Right lung (tissue), 5 donors: ENCODE measurements around the gene FCN1. TPM values are rescaled to one million over a fixed set of nuclear protein-coding genes. Genes with fewer than 3 reads are reported as not detected.

Experiments used
- DNase-seq, 2 donors: peaks; one replicate each; pipeline ENCODE4 v3.0.0-alpha.2; 2013
- polyA plus RNA-seq, 5 donors: library from polyadenylated mRNA; unstranded; fragments of 120-200 nt; gene quantifications; one replicate each; pipeline versions ENCODE4 v1.2.1 to v1.2.3, GENCODE V29; 2013; ENCODE audit warnings: inconsistent platforms in 1 of 5, low replicate concordance in 1 of 5; ENCODE audit not compliant: insufficient read length in 5 of 5, insufficient read depth in 1 of 5

FCN1 gene
- polyA plus RNA-seq, 5 donors = 2.8 to 6.7 (median 5.5) TPM

- DNase-seq = no peak
Observed at GRCh38 chr9:134894136-134894860, 23.4 kb downstream of the FCN1 start.

- no peak for DNase-seq
Observed at GRCh38 chr9:134892820-134893420, 24.8 kb downstream of the FCN1 start.

GRCh38 chr9:134892221-134892620 lies 25.5 kb downstream of the FCN1 start:
- DNase-seq = no peak

GRCh38 chr9:134891713-134892112 lies 26.0 kb downstream of the FCN1 start:
- DNase-seq = no peak

- no peak for DNase-seq
Observed at GRCh38 chr9:134891053-134891452, 26.7 kb downstream of the FCN1 start.

GRCh38 chr9:134890155-134890495 lies 27.6 kb downstream of the FCN1 start:
- no peak for DNase-seq

- no peak for DNase-seq
Observed at GRCh38 chr9:134889386-134890154, 28.1 kb downstream of the FCN1 start.

- no peak for DNase-seq
Observed at GRCh38 chr9:134888603-134889190, 29.0 kb downstream of the FCN1 start.

GRCh38 chr9:134887686-134888602 lies 29.8 kb downstream of the FCN1 start:
- no peak for DNase-seq

- no peak for DNase-seq
Observed at GRCh38 chr9:134887219-134887618, 30.5 kb downstream of the FCN1 start.

GRCh38 chr9:134886413-134886913 lies 31.2 kb downstream of the FCN1 start:
- no peak for DNase-seq

GRCh38 chr9:134885679-134886412 lies 31.9 kb downstream of the FCN1 start:
- no peak for DNase-seq

GRCh38 chr9:134885001-134885678 lies 32.6 kb downstream of the FCN1 start:
- DNase-seq = no peak

- no peak for DNase-seq
Observed at GRCh38 chr9:134884492-134884891, 33.2 kb downstream of the FCN1 start.

GRCh38 chr9:134883040-134883782 lies 34.5 kb downstream of the FCN1 start:
- DNase-seq = no peak

- no peak for DNase-seq
Observed at GRCh38 chr9:134882204-134882785, 35.4 kb downstream of the FCN1 start.

GRCh38 chr9:134881313-134881670 lies 36.4 kb downstream of the FCN1 start:
- no peak for DNase-seq

GRCh38 chr9:134880484-134881312 lies 37.0 kb downstream of the FCN1 start, which contains the start of gene FCN2:
Gene FCN2 (plus strand): TSS chr9:134880810. CDS start chr9:134880822, 12 bp downstream.
- no peak for DNase-seq
